Suprapubic skin (tissue), 4 donors: ENCODE results near the gene DOC2B.

ENCODE experiments used
- POLR2A ChIP-seq, 2 donors: fragments of 450-650 bp; IDR thresholded peaks; one replicate each; pipeline ENCODE4 v1.6.1; 2017; ENCODE audit warnings: antibody characterized with exemption in 2 of 2, mild to moderate bottlenecking in 2 of 2, moderate library complexity in 2 of 2
- POLR2AphosphoS5 ChIP-seq, 3 donors: sonication (generic); formaldehyde crosslinking; IDR thresholded peaks; one replicate each; pipeline ENCODE4 v1.6.1; 2017; ENCODE audit warnings: antibody characterized with exemption in 3 of 3
- TF ChIP-seq, protein P1 (sequence below), 2 donors: fragments of 200-600 bp in 1 of 2; fragments of 450-650 bp in 1 of 2; sonication (generic) in 1 of 2; IDR thresholded peaks; one replicate each; pipeline ENCODE4 v1.5.1; 2016 to 2019; ENCODE audit warnings: antibody characterized with exemption in 2 of 2, mild to moderate bottlenecking in 1 of 2, moderate library complexity in 1 of 2

DNA sequence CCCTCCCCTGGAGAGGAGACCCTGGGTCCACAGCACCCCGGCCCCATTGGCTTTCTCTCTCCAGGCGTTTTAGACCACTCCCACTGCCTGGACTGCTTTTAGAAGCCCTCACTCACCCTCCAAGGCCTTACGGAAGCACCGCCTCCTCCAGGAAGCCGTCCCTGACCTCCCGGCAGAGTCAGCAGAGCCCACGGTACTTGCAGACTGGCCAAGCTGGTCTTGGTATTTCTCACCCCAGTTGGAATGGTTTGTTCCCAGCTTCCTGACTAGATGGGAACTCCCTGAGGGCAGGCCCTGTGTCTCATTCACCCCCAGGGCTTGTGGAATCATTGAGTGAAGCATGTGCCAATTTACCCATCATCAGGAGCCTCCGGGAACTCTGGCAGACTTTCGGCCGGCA is 34.9 kb downstream of the DOC2B start:
- TF ChIP-seq POLR2A (IDR thresholded peaks at IDR 0.05) (no peak), POLR2AphosphoS5 (IDR thresholded peaks at IDR 0.05) (no peak)
- TF ChIP-seq, protein P1, sequence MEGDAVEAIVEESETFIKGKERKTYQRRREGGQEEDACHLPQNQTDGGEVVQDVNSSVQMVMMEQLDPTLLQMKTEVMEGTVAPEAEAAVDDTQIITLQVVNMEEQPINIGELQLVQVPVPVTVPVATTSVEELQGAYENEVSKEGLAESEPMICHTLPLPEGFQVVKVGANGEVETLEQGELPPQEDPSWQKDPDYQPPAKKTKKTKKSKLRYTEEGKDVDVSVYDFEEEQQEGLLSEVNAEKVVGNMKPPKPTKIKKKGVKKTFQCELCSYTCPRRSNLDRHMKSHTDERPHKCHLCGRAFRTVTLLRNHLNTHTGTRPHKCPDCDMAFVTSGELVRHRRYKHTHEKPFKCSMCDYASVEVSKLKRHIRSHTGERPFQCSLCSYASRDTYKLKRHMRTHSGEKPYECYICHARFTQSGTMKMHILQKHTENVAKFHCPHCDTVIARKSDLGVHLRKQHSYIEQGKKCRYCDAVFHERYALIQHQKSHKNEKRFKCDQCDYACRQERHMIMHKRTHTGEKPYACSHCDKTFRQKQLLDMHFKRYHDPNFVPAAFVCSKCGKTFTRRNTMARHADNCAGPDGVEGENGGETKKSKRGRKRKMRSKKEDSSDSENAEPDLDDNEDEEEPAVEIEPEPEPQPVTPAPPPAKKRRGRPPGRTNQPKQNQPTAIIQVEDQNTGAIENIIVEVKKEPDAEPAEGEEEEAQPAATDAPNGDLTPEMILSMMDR (IDR thresholded peaks at IDR 0.05) = no peak
